Lung (tissue), 12 donors: ENCODE measurements around the gene CSF2RB. TPM values are rescaled to one million over a fixed set of nuclear protein-coding genes. Genes with fewer than 3 reads are reported as not detected.

Source experiments
- ATAC-seq: fragments of 200-7000 bp; cut with Tn5 transposase; one replicate; pipeline ENCODE4 v1.9.1; 2020; ENCODE audit warnings: moderate number of reproducible peaks; ENCODE audit not compliant: insufficient read depth, low FRiP score
- DNase-seq, 3 donors: peaks; one replicate each; pipeline ENCODE4 v3.0.0-alpha.2; 2013 to 2017
- H3K27ac ChIP-seq, 2 donors: one replicate each; pipeline ENCODE4 v1.5.1; 2013; ENCODE audit warnings: mild to moderate bottlenecking in 2 of 2, moderate library complexity in 2 of 2, control low read depth in 1 of 2, inconsistent platforms in 1 of 2, low read depth in 1 of 2, low read length in 1 of 2
- H3K27me3 ChIP-seq, 3 donors: one replicate each; pipeline ENCODE4 v1.5.1; 2013; ENCODE audit warnings: low read length in 2 of 3; ENCODE audit not compliant: control insufficient read depth in 3 of 3, insufficient read depth in 3 of 3
- H3K36me3 ChIP-seq, 4 donors: one replicate each; pipeline ENCODE4 v1.5.1; 2013; ENCODE audit warnings: low read length in 4 of 4, mild to moderate bottlenecking in 1 of 4, moderate library complexity in 1 of 4; ENCODE audit not compliant: control insufficient read depth in 4 of 4, insufficient read depth in 4 of 4
- H3K4me1 ChIP-seq, 5 donors: one replicate each; pipeline ENCODE4 v1.5.1; 2013; ENCODE audit warnings: low read length in 5 of 5, mild to moderate bottlenecking in 2 of 5, moderate library complexity in 1 of 5; ENCODE audit not compliant: control insufficient read depth in 5 of 5, insufficient read depth in 5 of 5
- H3K4me3 ChIP-seq: one replicate; pipeline ENCODE4 v1.5.1; 2013; ENCODE audit warnings: mild to moderate bottlenecking, control low read depth, moderate library complexity
- H3K9ac ChIP-seq, 2 donors: one replicate each; pipeline ENCODE4 v1.5.1; 2013; ENCODE audit warnings: low read length in 2 of 2, control low read depth in 1 of 2; ENCODE audit not compliant: insufficient read depth in 1 of 2
- H3K9me3 ChIP-seq, 4 donors: one replicate each; pipeline ENCODE4 v1.5.1; 2013; ENCODE audit warnings: low read length in 3 of 4, mild to moderate bottlenecking in 1 of 4, moderate library complexity in 1 of 4; ENCODE audit not compliant: control insufficient read depth in 4 of 4, insufficient read depth in 3 of 4
- CTCF ChIP-seq: IDR thresholded peaks from 2 replicates; pipeline ENCODE4 v1.5.1; 2012; ENCODE audit warnings: mild to moderate bottlenecking; ENCODE audit errors: control extremely low read depth, extremely low read depth
- WGBS, 2 donors: extraction: QIAGEN DNeasy Blood & Tissue Kit; methylation state at CpG; one replicate each; pipeline ENCODE4 v1.1.7; 2013; 5-methylcytosine and 5-hydroxymethylcytosine counted together
- polyA plus RNA-seq, 2 donors: library from polyadenylated mRNA; stranded (reverse); fragments of 200-250 nt; gene quantifications; one replicate each; pipeline ENCODE4 v1.2.1, GENCODE V29; 2013
- total RNA-seq, 2 donors: library from RNA; depleted of rRNA in 1 of 2; stranded (reverse); fragments of >200 nt in 1 of 2; gene quantifications; one replicate each; pipeline ENCODE4 v1.2.1, GENCODE V29; 2014 to 2021
- donor health status: control.
- donor health status: control.
- donor health status: Bipolar disorder and iron deficiency.
- donor health status: healthy.
- donor health status: DM: yes; HTN: yes; CAD: no.

The CSF2RB gene
- total and polyA plus RNA-seq, 4 donors, result 6.6 to 72.8 (median 20.6) TPM

GRCh38 chr22:36918586-36919284, 5.3 kb downstream of the CSF2RB start:
- Histone ChIP-seq H3K27me3 (peaks cover 0 to 8% (median 2%) of the 10 kb centered on the region in 3 donors), H3K4me1 (peaks cover 0 to 6% (median 0%) of the 10 kb centered on the region in 5 donors), H3K27ac (no peak overlapping the region), H3K36me3 (peaks cover 0 to 7% (median 0%) of the 10 kb centered on the region in 4 donors), H3K4me3 (no peak overlapping the region), H3K9me3 (no peaks in the 10 kb centered on the region), H3K9ac (no peak overlapping the region)
- no peak for DNase-seq
- 61 to 68% methylated on average over 3 of the region's 3 CpGs for WGBS, 2 donors
- TF ChIP-seq CTCF, result no peak
- ATAC-seq, result no peak

GRCh38 chr22:36921309-36922104, 8.1 kb downstream of the CSF2RB start:
- no peak overlapping the region for H3K4me3 ChIP-seq
- DNase-seq (peak in 1 of 3 donors; percentile 9), ATAC-seq (peak; percentile 58)
- no peak overlapping the region for H3K9ac ChIP-seq
- H3K4me1 ChIP-seq, result peaks cover 0 to 6% (median 0%) of the 10 kb centered on the region in 5 donors
- peaks cover 0 to 8% (median 2%) of the 10 kb centered on the region in 3 donors for H3K27me3 ChIP-seq
- no peak for TF ChIP-seq CTCF
- H3K36me3 ChIP-seq, result peaks cover 0 to 16% (median 0%) of the 10 kb centered on the region in 4 donors
- H3K9me3 ChIP-seq, result peaks cover 0 to 1% (median 0%) of the 10 kb centered on the region in 4 donors
- peak overlapping the region in 1 of 2 donors; percentile 11 for H3K27ac ChIP-seq
- 50 to 56% methylated on average over 15 of the region's 15 CpGs for WGBS, 2 donors

- Histone ChIP-seq H3K4me3 (no peak overlapping the region), H3K9ac (no peak overlapping the region), H3K27me3 (peaks cover 0 to 8% (median 2%) of the 10 kb centered on the region in 3 donors), H3K36me3 (peaks cover 0 to 16% (median 0%) of the 10 kb centered on the region in 4 donors), H3K27ac (no peak overlapping the region), H3K9me3 (peaks cover 0 to 1% (median 0%) of the 10 kb centered on the region in 4 donors), H3K4me1 (peaks cover 0 to 6% (median 0%) of the 10 kb centered on the region in 5 donors)
- ATAC-seq (no peak), DNase-seq (peak in 1 of 3 donors; percentile 17)
- no peak for TF ChIP-seq CTCF
- 46 to 67% methylated on average over 9 to 10 of the region's 10 CpGs for WGBS, 2 donors
Measured at GRCh38 chr22:36922105-36922608, 8.7 kb downstream of the CSF2RB start.
